B cell (primary cell): ENCODE measurements around the gene FLNB. TPM values are rescaled to one million over a fixed set of nuclear protein-coding genes. Genes with fewer than 3 reads are reported as not detected.

Experiments
- ATAC-seq: fragments of 200-7000 bp; cut with Tn5 transposase; one replicate; pipeline ENCODE4 v1.10.0; 2021; ENCODE audit warnings: low read depth, mild to moderate bottlenecking, moderate number of reproducible peaks, moderate library complexity
- CTCF ChIA-PET: fragments of 350-600 bp; sonication (Branson Sonifier 250); formaldehyde crosslinking; loops from one replicate; lab custom pipeline; 2021; ENCODE audit warnings: antibody characterized with exemption, inconsistent platforms; lab: Charles Lee
- POLR2A ChIA-PET: fragments of 350-600 bp; sonication (Branson Sonifier 250); formaldehyde crosslinking; loops from one replicate; lab custom pipeline; 2021; ENCODE audit warnings: antibody characterized with exemption; lab: Charles Lee
- DNase-seq: peaks from one replicate; pipeline ENCODE4 v3.0.0; 2013
- H2AFZ ChIP-seq: 2 replicates; pipeline ENCODE4 v1.6.1; 2012; ENCODE audit warnings: mild to moderate bottlenecking, low read depth, low read length; ENCODE audit not compliant: insufficient read depth, poor library complexity, severe bottlenecking
- H3K27ac ChIP-seq, 2 donors: 1 replicate in 1 of 2; 2 replicates in 1 of 2; pipeline ENCODE4 v1.5.1; 2012 to 2013; ENCODE audit warnings: low read length in 2 of 2, mild to moderate bottlenecking in 2 of 2, moderate library complexity in 1 of 2
- H3K27me3 ChIP-seq, 4 experiments: fragments of 200-600 bp in 1 of 4; sonication (generic) in 1 of 4; replicated peaks in 1 of 4; 1 replicate in 2 of 4; 2 replicates in 2 of 4; pipeline versions ENCODE4 v1.6.1 to v1.7.0; 2013 to 2016; ENCODE audit warnings: low read length in 3 of 4, mild to moderate bottlenecking in 2 of 4, mixed read lengths in 1 of 4, moderate library complexity in 1 of 4; ENCODE audit not compliant: insufficient read depth in 4 of 4, control insufficient read depth in 3 of 4; ENCODE audit errors: control extremely low read depth in 1 of 4
- H3K36me3 ChIP-seq, 2 experiments: replicated peaks in 1 of 2; 1 replicate in 1 of 2; 2 replicates in 1 of 2; pipeline versions ENCODE4 v1.6.1 to v1.7.1; 2013; ENCODE audit warnings: low read length in 1 of 2; ENCODE audit not compliant: insufficient read depth in 2 of 2, control insufficient read depth in 1 of 2; ENCODE audit errors: control extremely low read depth in 1 of 2, extremely low read depth in 1 of 2
- H3K4me1 ChIP-seq, 2 donors: fragments of 200-600 bp in 1 of 2; sonication (generic) in 1 of 2; 1 replicate in 1 of 2; 2 replicates in 1 of 2; pipeline versions ENCODE4 v1.5.1 to v1.6.1; 2013 to 2017; ENCODE audit warnings: low read length in 2 of 2; ENCODE audit not compliant: control insufficient read depth in 2 of 2, insufficient read depth in 2 of 2
- H3K4me2 ChIP-seq: replicated peaks from 2 replicates; pipeline ENCODE3; 2012; ENCODE audit warnings: mild to moderate bottlenecking, low read depth, low read length; ENCODE audit not compliant: poor library complexity, severe bottlenecking
- H3K4me3 ChIP-seq, 5 experiments: fragments of 200-600 bp in 1 of 5; sonication (generic) in 1 of 5; 1 replicate in 3 of 5; 2 replicates in 2 of 5; pipeline versions ENCODE4 v1.5.1 to v1.7.0; 2011 to 2016; ENCODE audit warnings: low read length in 4 of 5, mild to moderate bottlenecking in 4 of 5, low read depth in 2 of 5, control low read depth in 1 of 5, moderate library complexity in 1 of 5; ENCODE audit not compliant: insufficient read depth in 1 of 5; ENCODE audit errors: control extremely low read depth in 1 of 5, extremely low read depth in 1 of 5
- H3K79me2 ChIP-seq: fragments of 200-600 bp; sonication (generic); one replicate; pipeline ENCODE4 v1.6.0; 2016; ENCODE audit warnings: low read length; ENCODE audit not compliant: control insufficient read depth, insufficient read depth
- H3K9ac ChIP-seq: fragments of 200-600 bp; sonication (generic); 2 replicates; pipeline ENCODE4 v1.6.1; 2017; ENCODE audit warnings: mild to moderate bottlenecking, low read length, moderate library complexity
- H3K9me3 ChIP-seq, 3 donors: one replicate each; pipeline versions ENCODE4 v1.6.1 to v1.7.1; 2013; ENCODE audit warnings: low read length in 2 of 3; ENCODE audit not compliant: control insufficient read depth in 2 of 3, insufficient read depth in 1 of 3; ENCODE audit errors: control extremely low read depth in 1 of 3
- H4K20me1 ChIP-seq: 2 replicates; pipeline ENCODE4 v1.6.0; 2012; ENCODE audit warnings: mild to moderate bottlenecking, low read length; ENCODE audit not compliant: insufficient read depth, control insufficient read depth, poor library complexity, severe bottlenecking
- H3K27ac Mint-ChIP-seq: one replicate; pipeline ENCODE4 v1.8.0; 2021; ENCODE audit warnings: mixed read lengths
- H3K27me3 Mint-ChIP-seq: one replicate; pipeline ENCODE4 v1.8.0; 2021; ENCODE audit warnings: mixed read lengths
- H3K4me1 Mint-ChIP-seq: one replicate; pipeline ENCODE4 v1.8.0; 2021; ENCODE audit warnings: mixed read lengths
- H3K4me3 Mint-ChIP-seq: one replicate; pipeline ENCODE4 v1.8.0; 2021; ENCODE audit warnings: mixed read lengths
- H3K9me3 Mint-ChIP-seq: one replicate; pipeline ENCODE4 v1.8.0; 2022; ENCODE audit warnings: mixed read lengths; ENCODE audit not compliant: insufficient read depth
- EZH2 ChIP-seq: IDR thresholded peaks from 2 replicates; pipeline ENCODE4 v1.6.1; 2012; ENCODE audit warnings: borderline replicate concordance, low read depth, mild to moderate bottlenecking, moderate library complexity, low read length; ENCODE audit not compliant: insufficient read depth, poor library complexity, severe bottlenecking
- WGBS: methylation state at CpG from one replicate; pipeline ENCODE4 v1.1.5; 2013; ENCODE audit warnings: missing lambda C conversion rate; ENCODE audit not compliant: insufficient coverage; 5-methylcytosine and 5-hydroxymethylcytosine counted together
- intact Hi-C: fragments of 100-400 bp; cut with micrococcal nuclease; formaldehyde crosslinking; loops from one replicate; pipeline ENCODE4 v1.10.0; 2022
- polyA plus RNA-seq: library from polyadenylated mRNA; depleted of rRNA; stranded (reverse); fragments of >200 nt; gene quantifications from 2 replicates; pipeline ENCODE4 v1.2.3, GENCODE V29; 2012
- total RNA-seq, 2 donors: library from RNA; stranded (reverse); fragments of 120-200 nt in 1 of 2; gene quantifications; 1 replicate in 1 of 2; 2 replicates in 1 of 2; pipeline versions ENCODE4 v1.2.3 to v1.2.4, GENCODE V29; 2013 to 2022
- TF ChIP-seq, protein P1 (sequence below): fragments of 200-600 bp; IDR thresholded peaks from one replicate; pipeline ENCODE4 v1.8.0; 2022; ENCODE audit warnings: antibody characterized with exemption, mild to moderate bottlenecking

FLNB gene
- total and polyA plus RNA-seq, 2 donors (not counting 1 experiment from before 2014, with no cell fraction given): 25.5 to 28.3 TPM

DNA sequence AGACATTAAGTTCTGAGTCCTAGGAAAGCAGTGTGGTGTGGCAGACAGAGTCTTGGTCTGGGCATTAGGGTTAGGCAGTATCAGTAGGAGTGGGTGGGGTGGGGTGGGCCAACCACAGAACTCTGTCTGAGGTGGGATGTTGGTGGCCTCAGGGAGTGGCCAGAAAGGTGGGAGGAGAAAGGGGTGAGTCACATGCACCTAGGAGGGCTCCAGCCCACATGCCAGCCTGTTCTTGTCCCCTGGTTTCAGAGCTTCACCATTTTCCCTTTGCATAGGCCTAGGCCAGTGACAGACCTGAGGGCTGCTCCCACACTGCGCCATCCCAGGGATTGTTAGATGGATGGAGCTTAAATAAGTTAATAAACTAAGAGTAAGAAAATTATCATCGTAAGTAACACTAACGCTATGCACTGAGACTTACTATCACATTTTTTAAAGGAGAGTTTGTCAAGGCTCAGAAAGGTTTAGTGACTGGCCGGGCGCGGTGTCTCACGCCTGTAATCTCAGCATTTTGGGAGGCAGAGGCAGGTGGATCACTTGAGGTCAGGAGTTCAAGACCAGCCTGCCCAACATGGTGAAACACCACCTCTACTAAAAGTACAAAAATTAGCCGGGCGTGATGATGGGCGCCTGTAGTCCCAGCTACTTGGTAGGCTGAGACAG is 168.7 kb downstream of the FLNB start:
- no peak overlapping the region for H2AFZ ChIP-seq
- H3K79me2 ChIP-seq: no peaks in the 10 kb centered on the region
- H3K27ac ChIP-seq: no peak overlapping the region
- H3K4me1 Mint-ChIP-seq: peaks cover 23% of the 10 kb centered on the region
- peaks cover 0 to 8% (median 3%) of the 10 kb centered on the region in 4 experiments for H3K27me3 ChIP-seq
- DNase-seq: no peak
- H3K4me1 ChIP-seq: peaks cover 19 to 21% of the 10 kb centered on the region in 2 donors
- TF ChIP-seq, protein P1, sequence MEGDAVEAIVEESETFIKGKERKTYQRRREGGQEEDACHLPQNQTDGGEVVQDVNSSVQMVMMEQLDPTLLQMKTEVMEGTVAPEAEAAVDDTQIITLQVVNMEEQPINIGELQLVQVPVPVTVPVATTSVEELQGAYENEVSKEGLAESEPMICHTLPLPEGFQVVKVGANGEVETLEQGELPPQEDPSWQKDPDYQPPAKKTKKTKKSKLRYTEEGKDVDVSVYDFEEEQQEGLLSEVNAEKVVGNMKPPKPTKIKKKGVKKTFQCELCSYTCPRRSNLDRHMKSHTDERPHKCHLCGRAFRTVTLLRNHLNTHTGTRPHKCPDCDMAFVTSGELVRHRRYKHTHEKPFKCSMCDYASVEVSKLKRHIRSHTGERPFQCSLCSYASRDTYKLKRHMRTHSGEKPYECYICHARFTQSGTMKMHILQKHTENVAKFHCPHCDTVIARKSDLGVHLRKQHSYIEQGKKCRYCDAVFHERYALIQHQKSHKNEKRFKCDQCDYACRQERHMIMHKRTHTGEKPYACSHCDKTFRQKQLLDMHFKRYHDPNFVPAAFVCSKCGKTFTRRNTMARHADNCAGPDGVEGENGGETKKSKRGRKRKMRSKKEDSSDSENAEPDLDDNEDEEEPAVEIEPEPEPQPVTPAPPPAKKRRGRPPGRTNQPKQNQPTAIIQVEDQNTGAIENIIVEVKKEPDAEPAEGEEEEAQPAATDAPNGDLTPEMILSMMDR: no peak
- no peak for TF ChIP-seq EZH2
- POLR2A ChIA-PET: interaction anchor here (1.2 kb wide), 1 partner anchor 130 kb away, joined by 5 read pairs; the partner anchor contains the start of genes HTD2 and RPP14
- H3K27me3 Mint-ChIP-seq: no peaks in the 10 kb centered on the region
- 100% methylated on average over 1 of the region's 10 CpGs for WGBS
- H3K4me3 Mint-ChIP-seq: peak overlapping the region; percentile 86
- CTCF ChIA-PET: interaction anchor here (0.7 to 15.0 kb wide), 28 partner anchors 10 to 949 kb away, joined by 3 to 334 read pairs (median 4); partner anchors contain the start of genes FLNB, HTD2 and RPP14
- no peaks in the 10 kb centered on the region for H3K36me3 ChIP-seq
- H4K20me1 ChIP-seq: no peaks in the 10 kb centered on the region
- intact Hi-C loops: loop anchor here (1.0 to 10.0 kb wide), 4 partner anchors 40 to 355 kb away; partner anchors contain the start of gene FLNB
- no peaks in the 10 kb centered on the region for H3K9me3 Mint-ChIP-seq
- H3K9ac ChIP-seq: no peak overlapping the region
- H3K4me3 ChIP-seq: no peak overlapping the region
- no peak for ATAC-seq
- no peak overlapping the region for H3K27ac Mint-ChIP-seq
- peak overlapping the region; percentile 88 for H3K4me2 ChIP-seq
- no peaks in the 10 kb centered on the region for H3K9me3 ChIP-seq
